Hypothalamus (tissue), 51 donors: ENCODE measurements around the gene ZNF397.

Experiments
- DNase-seq, 51 donors: peaks; one replicate each; lab custom pipeline; 2025; lab: John Stamatoyannopoulos, UW

The ZNF397 gene

DNA sequence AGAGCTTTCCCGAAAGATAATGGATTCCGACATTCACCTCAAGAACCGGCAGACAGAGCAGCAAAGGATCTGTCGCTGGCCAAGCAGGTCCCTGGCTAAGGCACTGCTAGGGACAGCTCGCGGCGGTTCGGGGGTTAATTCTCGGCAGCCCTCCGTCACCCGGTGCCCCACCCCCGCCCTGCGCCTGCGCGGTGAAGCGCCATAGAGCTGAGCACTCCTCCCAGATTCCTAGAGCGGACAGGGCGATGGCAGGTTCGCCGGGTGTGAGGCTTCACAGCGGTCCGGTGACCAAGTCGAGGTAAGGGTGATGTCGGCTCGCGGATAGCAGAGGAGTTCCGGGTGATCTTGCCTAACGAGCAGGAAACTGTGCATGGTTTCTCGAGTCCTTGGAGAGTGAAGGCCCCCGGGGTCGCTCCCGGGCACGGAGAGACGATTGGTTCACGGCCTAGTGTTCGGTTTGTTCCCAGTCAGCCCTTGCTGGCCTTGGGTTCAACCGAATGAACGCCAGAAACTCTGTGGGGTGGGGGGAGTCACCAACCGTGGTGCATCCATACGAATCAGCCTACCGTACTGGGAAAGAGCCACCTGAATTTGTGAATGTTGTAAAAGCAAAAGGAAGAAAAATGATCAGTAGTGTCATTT, 49.4 kb downstream of the ZNF397 start, which contains the start of gene ZSCAN30:
Gene ZSCAN30, minus strand, starts transcription at position 136 of the 642 bp plus-strand sequence. CDS start 25,877 bp downstream, outside the sequence.
- DNase-seq = peak; percentile 71 to 97 (median 91)

GRCh38 chr18:35291166-35291565, 50.3 kb downstream of the ZNF397 start:
- DNase-seq = no peak

DNA sequence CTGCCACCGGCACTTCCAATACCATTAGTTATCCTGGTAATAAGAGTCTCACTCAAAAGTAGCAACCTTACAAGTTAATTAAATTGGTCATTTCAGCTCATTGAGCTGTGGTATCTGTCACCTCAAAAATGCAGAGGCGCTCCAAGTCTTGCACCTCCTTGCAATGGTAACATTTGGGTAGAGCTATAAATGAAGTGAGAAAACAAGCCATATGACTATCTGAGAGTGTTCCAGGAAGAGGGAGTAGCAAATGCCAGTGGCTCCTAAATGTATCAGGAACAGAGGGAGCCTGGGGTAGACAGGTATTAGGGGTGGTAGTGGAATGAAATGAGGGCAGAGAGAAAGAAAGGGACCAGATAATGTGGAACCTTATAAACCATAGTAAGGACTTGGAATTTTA, 55.2 kb downstream of the ZNF397 start:
- DNase-seq = peak in 1 of 51 donors; percentile 6

GRCh38 chr18:35303610-35304009, 62.8 kb downstream of the ZNF397 start:
- DNase-seq = no peak

DNA sequence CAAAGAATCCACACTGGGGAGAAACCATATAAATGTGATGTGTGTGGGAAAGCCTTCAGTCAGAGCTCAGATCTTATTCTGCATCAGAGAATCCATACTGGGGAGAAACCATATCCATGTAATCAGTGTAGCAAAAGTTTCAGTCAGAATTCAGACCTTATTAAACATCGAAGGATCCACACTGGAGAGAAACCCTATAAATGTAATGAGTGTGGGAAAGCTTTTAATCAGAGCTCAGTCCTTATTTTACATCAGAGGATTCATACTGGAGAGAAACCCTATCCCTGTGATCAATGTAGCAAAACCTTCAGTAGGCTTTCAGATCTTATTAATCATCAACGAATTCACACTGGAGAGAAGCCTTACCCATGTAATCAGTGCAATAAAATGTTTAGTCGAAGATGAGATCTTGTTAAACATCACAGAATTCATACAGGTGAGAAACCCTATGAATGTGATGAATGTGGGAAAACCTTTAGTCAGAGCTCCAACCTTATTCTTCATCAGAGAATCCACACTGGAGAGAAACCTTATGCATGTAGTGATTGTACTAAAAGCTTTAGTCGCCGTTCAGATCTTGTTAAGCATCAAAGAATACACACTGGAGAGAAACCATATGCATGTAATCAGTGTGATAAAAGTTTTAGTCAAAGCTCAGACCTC, 65.9 kb downstream of the ZNF397 start:
- no peak for DNase-seq
